HuH-7 (cell line): Measurements from ENCODE around the gene EIF4E1B.

Experiments
- DNase-seq: peaks from one replicate; pipeline ENCODE4 v3.0.0; 2011; ENCODE audit warnings: low spot score

EIF4E1B gene

DNA sequence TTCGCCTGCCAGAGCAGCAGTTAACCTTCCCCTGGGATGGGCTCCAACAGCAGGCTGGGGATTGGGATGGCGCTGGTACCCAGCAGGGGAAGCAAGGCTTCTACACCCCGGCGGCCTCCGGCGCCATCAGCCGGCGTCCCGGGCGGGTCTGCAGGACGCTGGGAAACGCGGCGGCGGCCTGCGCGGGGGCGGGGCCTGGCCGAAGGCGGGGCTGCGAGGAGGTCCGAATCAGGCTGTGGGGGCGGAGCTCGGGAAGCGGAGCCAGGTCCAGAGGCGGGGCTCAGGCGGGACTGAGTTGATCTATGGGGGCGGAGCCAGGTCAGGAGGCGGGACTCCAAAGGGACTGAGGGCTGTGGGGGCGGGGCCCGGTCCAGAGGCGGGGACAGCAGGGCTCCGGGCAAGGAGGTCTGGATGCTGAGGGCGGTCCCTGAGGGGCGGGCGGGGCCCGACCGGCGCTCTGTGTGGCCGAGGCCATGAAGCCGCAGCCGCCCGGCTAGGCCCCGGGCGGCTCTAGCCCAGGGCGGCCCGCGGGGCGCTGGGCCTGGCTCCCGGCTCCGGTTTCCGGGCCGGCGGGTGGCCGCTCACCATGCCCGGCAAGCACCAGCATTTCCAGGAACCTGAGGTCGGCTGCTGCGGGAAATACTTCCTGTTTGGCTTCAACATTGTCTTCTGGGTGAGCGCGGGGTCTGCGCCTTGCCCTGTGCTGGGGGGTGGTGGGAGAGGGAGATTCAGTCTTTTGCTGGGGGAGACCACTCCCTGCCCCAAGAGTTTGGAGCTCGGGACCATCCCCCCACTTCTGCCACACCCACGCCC is 16.8 kb downstream of the EIF4E1B start, which contains the start of gene TSPAN17:
Gene TSPAN17 (plus strand): TSS at position 455 of the 813 bp plus-strand sequence. CDS start 132 bp downstream, at position 587.
- DNase-seq: peak; percentile 99

DNA sequence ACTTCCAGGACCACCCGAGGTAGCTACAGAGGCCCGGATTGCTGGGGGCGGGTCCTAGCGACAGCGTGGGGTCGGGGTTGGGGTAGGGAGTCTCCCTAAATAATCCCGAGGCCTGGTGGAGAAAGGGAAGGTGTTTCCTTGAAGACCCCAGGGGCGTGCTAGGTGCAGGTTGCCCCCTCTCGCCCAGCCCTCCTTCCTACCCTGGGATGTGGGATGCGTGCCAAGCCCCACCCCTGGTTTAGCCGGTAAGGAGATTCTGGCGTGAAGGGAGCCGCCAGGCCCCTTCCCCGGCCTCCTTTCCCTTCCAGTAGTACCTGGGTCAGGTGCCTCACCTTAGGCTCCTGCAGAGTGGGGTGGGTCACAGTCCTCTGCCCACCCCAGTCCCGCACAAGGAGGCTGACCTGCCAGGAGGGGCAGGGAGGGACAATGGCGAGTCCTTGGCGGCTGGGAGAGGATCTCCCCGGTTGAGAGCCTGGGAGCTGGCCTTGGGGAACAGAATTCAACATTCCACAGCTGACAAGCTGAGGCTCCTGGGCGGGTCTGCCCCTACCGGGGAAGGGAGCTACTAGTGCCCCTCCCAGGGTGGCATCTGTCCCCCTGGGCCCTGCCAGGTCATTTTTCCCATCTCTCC is 17.5 kb downstream of the EIF4E1B start:
- peak; percentile 67 for DNase-seq

DNA sequence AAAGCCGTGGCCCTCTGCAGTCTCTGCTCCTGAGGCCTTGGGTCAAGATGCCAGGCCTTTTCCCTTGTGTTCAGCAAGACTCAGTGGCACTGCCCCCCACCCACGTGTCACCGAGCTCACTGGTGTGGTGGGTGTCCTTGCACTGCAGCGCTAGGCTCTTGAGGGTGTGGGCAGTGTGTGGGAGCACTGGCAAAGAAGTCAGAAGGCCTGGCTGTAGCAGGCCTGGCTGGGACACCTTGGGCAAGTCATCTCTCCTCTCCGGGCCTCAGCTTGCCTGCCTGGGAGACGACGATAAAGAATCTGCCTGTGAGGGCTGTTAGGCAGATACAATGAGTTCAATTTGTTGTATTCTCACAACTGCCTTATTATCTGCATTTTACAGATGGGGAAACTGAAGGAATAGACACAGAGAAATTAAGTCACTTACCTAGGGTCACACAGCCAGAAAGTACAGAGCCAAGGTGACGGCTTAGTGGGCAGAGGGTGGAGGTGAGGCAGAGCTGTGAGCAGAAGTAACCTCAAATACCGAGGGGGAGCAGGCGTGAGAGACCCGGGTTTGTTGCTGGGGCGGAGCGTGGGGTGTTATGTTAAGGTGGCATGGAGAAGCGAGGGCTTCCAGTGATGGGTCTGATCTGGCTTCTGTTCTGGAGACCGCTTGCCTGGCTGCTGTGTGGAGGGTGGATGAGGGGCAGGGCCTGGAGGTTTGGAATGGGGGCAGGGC is 18.2 kb downstream of the EIF4E1B start:
- DNase-seq: no peak

DNA sequence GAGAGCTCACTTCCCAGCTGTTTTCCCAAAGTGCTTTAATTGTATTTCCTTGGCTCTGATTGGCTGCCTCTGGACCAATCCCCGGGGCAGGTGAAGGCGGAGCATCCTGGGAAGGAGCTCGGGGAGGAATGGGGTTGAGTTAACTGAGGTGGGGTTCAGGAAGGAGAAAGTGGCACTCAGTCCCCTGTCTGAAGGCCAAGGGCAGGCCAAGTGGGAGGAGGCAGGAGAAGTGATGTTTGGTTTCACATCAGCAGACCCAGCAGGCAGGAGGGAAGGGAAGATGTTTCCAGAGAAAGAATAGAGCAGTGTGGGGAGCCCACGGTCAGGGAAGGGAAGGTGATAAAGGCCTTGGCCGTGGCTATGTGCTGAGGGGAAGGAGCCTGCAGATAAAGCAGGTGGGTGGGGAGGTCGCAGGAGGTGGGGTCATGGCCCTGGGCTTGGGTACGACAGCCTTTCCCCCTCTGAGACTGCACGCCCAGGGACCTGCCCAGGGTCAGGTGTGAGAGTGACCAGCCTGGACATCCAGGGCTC is 19.9 kb downstream of the EIF4E1B start:
- DNase-seq: no peak

DNA sequence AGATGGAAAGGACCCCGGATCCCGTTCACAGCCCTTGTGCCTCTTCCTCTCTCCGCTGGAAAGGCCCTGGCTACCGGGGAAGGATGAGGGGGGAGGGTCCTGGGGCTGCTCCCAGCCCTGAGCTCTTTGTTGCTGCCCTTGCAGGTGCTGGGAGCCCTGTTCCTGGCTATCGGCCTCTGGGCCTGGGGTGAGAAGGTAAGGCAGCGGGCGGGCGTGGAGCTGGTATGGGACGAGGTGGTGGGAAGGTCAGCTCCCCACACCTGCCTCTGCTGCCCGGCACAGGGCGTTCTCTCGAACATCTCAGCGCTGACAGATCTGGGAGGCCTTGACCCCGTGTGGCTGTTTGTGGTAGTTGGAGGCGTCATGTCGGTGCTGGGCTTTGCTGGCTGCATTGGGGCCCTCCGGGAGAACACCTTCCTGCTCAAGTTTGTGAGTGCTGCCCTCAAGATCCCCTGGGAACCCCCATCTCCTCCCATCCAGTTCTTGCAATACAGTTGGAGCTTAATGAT is 21.1 kb downstream of the EIF4E1B start:
- no peak for DNase-seq

DNA sequence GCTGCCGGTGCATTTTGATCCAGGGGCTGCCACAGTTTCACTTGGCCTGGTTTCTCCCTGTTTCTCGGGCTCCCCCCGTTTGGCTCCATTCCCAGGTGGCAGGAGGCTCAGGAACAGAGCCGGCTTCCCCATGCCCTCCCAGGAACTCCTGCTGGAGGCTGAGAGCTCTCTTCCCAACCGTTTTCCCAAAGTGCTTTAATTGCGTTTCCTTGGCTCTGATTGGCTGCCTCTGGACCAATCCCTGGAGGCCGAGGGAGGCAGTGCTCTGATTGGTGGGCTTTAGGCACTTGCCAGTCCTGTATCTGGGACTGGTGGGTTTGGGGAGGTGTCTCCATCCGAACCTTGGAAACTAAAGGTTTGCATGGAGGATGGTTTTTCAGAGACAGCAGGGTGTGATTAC is 21.7 kb downstream of the EIF4E1B start:
- no peak for DNase-seq

DNA sequence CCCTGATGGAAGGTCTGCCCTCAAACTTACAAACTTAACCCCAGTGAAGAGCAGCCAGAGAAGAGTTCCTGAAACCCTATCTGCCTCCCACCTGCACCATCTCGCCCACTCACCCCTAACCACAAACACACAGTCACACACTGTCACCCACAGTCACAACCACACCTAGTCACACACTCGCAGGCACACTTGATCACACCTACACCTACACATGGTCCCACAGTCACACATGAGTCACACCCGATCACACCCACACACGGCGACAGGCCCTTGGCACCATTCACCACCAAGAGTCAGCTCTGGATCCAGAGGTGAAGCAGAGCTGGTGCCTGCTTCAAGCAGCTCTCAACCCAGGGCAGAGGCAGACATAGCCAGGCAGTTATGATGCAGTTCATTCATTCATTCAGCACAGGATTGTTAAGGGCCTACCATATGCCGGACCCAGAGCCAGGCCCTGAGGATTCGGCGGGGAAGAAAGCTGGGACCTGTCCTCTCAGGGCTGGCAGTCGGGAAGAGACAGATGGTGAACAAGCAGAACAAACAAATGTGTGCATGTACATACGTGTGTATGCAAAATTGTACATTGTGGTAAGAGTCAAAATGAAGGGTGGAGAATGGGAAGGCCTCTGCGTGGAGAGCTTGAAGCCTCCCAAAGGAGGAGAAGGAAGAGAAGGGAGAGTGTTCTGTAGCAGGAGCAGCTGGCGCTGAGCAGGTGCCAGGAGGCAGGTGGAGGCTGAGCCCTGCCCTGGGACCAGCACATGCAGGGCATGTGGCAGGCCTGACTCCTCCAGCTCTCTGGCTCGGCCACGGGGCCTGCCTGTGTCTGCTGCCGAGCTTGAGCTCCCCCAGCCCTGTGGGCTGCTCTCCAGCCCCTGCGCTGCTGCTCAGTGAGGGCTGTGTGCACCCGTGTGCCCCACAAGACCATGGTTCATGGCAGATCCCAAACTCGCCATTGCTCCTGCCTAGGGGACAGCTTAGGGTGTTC is 23.2 kb downstream of the EIF4E1B start:
- no peak for DNase-seq

DNA sequence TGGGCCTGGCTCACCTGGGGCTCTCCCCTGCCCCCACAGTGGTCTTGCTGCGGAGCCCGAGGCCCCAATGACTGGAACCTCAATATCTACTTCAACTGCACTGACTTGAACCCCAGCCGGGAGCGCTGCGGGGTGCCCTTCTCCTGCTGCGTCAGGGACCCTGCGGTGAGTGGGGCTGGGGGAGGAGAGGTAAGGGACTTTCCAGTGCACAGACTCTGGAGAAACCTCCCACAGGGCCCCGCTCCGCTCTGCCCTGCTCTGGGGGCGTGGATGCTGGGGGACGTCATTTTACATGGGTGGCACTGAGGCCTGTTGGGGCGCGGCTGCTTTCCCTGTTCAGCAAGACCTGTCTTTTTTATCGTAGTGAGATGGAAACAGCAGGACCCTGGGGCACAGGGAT is 24.4 kb downstream of the EIF4E1B start:
- DNase-seq: no peak

DNA sequence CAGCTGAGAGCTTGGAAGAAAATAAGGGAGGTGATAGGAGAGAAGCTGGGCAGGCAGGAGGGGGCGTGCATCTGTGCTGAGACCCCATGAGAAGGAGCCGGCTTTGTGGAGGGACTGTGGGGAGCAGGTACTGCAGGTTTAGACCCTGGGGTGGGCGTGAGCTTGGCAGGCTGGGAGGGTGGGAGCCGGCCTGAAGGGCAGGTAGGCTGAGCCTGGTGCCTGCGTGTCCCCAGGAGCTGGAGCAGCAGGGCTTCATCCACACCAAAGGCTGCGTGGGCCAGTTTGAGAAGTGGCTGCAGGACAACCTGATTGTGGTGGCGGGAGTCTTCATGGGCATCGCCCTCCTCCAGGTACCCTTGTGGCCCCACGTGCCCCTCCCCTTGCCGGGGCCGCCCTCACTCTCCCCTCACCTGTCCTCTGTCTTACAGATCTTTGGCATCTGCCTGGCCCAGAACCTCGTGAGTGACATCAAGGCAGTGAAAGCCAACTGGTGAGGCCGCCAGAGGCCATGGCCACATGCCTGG is 26.1 kb downstream of the EIF4E1B start:
- no peak for DNase-seq

DNA sequence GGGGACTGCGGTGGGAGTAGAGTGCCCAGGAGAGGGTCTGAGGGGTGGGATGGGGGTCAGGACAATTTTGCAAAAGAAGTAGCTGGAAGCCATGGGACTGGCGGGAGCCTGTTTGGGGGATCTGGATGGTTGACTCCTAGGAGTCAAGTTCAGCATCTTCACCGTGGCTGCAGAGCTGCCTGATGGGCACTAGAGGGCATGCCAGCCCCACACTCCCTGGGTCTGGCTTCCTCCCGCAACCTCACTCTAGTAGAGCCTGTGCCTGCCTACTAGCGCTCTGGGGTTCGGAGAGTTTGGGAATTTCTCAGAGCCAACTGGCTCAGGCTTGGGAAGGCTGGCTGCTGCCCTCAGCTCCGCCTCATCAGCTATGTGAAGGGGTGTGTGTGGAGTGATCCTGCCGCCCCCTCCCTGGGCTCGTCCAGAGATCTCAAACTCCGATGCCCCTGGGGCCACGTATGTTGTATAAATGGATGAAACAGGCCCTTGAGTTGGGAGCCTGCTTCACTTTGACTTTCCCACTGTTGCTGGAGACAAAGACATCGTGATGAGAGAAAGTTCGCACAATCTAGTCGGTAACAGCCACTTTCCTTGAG is 27.6 kb downstream of the EIF4E1B start:
- DNase-seq: peak; percentile 92

DNA sequence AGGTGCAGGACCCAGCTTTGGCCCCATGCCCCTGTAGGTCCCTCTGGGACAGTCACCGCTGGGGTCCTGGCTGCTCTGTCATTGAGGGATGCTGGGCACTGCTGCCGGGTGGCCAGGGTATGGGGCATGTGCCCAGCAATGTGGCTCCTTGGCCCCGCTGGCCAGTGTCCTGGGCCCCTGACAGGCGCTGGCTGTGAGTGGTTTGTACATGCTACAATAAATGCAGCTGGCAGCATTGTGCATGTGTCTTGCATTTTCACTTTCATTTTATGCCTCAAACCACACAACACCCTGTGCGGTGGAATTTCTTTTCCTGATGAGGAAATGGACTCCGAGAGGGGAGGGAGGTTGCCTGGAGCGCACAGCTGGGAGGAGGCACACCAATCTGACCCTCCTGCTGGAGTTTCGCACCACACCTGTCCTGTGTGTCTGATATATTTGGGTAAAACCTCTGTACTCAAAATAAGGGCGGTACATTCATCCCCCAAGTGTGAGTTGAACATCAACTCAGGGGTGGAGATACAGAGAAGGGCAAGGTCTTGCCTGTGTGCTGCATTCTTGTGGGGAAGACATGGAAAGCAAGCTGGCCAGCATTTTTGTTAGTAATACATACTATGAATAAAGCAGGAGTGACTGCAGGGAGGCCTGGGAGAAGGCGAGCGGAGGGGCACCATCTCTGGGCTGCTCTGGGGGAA is 28.5 kb downstream of the EIF4E1B start:
- DNase-seq: no peak

DNA sequence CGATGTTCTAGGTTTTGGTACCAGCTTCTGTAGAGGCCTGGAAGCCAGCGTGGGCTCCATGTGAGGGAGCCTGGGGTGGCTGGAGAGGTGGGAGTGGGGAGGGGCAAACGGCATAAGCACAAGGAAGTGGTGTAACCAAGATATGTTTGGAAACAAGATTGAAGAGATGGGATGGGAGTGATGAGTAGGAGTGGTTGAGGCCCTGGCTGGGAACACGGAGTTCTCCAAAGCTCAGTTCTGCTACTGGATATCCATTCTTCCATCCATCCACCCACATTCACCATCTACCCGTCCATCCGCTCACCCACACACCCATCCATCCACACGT is 29.0 kb downstream of the EIF4E1B start:
- DNase-seq: no peak

DNA sequence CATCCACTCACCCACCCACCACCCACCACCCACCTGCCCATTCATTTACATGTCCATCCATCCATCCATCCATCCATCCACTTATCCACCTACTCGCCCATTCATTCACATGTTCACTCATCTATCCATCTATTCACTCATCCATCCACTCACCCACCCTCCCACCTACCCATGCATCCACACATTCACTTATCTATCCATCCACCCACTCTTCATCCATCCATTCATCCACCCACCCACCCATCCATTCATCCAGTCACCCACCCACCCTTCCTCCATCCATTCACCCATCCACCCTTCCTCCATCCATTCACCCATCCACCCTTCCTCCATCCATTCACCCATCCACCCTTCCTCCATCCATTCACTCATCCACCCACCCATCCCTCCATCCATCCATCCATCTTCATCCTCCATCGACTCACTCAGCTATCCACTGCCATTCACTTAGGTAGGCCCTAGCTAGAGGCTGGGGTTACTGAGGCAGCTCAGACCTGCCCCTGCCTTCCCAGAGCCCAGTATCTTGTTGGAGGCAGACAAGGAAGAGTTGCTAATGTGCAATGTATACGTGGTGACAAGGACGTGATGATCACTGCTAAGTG is 29.5 kb downstream of the EIF4E1B start:
- DNase-seq: no peak

DNA sequence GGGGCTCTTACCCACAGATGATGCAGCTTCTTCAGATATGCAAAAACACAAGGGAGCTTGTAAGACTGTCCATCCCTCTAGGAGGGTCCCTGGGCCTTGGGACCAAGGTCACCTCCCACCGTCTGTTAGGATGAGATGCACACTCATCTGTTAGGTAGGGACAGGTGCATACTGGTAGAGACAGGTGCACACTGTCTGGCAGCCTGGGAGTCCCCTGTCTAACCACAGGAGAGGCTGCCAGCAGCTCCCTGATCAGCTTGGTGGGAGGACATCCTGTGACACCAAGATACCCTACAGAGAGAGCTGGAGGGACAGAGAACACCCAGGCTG is 30.0 kb downstream of the EIF4E1B start:
- no peak for DNase-seq

DNA sequence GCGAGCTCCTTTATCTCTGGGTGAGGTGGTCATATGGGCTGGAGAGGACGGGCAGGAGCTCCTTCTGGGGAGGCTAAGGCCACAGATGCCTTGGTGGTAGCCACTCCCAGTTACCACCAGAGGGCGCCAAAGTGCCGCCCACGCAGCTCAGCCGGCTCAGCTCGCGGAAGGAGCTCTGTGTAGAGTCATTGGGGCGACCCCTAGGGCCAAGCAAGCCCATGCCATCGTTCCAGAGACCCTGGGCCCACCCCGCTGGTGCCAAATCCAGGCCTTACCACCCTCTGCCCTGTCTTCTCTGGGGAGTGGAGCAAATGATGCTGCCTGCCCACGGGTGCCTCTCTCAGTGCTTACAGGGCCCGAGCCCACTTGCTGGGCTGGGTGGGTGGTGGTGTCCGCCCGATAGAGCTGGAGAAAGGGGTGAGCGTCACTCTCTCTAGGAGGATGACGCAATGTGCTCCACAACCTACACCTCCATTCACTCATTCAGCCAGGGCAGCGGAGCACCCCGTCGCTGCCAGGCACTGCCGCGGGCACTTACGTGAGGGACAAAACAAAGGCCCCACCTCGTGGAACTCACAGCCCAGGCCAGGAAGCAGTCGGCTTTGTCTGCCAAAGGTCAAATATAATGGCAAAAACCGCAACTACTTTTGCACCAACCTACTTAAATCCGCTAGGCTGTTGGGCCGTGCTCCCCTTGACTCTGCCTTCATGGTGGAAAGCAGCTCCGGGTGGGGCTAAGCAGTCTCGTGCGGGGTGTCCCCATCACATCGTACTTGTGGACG is 30.6 kb downstream of the EIF4E1B start:
- peak; percentile 98 for DNase-seq

DNA sequence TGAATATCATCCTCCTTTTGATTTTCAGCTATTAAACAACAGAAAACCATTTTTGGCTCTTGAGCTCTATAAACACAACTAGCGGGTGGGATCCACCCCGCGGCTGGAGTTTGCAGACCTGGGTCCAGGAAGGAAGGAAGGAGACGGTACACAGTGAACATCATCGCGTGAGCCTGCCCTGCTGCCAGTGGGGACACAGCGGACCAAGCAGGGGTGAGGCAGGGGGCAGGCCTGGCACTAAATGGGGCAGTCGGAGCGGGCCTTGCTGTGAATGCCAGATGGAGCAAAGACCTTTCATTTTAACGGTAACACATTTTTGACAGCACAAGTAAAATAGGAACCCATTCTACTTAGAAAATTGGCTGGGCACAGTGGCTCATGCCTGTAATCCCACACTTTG is 31.2 kb downstream of the EIF4E1B start:
- DNase-seq: no peak

DNA sequence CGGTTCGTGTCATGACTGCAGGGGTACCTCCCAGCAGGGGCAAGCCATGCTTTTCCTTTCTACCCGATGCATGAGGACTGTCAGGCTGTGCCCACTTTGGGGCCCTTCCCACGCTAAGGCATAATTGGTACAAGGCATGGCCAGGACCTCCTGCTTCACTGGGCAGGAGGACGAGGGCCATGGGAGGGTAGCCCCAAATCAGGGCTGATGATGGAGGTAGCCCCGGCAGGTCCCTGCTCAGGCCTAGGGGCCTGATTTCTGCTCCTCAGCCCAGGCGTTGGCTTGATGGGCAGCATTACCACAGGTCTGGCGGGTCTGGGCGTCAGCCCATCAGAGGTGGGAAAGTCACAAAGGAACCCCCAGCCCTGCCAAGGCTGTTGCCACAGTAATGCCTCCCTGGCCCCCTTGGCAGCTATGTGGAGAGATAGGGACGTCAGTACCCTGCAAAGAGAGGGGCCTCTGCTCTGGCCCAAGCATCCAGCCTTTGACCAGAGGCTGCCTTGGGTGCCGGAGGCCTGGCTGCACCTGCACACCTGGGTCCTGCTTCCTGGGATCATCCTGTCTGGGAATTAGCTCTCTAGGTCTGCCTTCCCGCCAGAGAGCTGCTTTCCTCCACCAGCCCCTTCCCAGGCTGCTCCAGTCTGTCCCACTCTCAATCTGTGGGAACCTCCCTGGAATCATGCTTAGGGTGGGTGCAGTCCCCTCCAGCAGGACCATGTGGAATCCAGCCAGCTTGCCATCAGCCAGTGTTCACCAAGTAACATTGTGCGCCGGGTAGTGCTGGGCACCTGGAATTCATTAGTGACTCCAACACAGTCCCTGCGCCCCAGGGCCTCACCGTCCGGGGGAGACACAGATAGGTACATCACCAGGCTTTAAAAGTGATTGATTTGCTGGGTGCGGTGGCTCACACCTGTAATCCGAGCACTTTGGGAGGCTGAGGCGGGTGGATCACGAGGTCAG is 32.2 kb downstream of the EIF4E1B start:
- DNase-seq: no peak

DNA sequence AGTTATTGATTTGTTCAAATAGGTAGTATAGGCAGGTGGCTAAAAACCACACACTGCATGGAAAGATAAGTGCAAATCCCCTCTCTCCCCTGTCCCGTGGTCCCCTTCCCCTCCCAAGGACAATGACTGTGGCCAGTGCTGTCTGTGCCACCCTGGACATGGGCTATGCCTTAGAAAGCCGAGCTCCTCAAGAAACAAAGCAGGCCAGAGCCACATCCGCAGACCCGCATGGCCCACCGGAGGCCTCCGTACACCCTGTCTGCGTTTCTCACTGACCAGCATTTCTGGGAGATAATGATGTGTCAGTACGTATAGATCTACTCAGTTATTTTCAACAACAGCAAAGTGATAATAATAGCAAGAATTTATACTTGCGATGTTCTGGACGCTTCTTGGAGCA is 33.1 kb downstream of the EIF4E1B start:
- DNase-seq: no peak
